ENCODE data around the gene FRAS1. TPM values are rescaled to one million over a fixed set of nuclear protein-coding genes. Genes with fewer than 3 reads are reported as not detected.

The FRAS1 gene
- total RNA-seq, 1 experiment from 2014 or later, result 13.1 TPM

GRCh38 chr4:78095081-78095480 is 38.0 kb downstream of the FRAS1 start:
- ChIA-PET POLR2A (ENCODE audit: unreplicated experiment) (no interaction called here), CTCF (no interaction called here)
- DNase-seq, result no peak

GRCh38 chr4:78099058-78099457 is 41.9 kb downstream of the FRAS1 start:
- H3K4me1 ChIP-seq (replicated peaks; ENCODE audit: insufficient read depth), result no peaks in the 10 kb centered on the region
- TF ChIP-seq EZH2 (IDR thresholded peaks at IDR 0.05; ENCODE audit: low read depth), result no peak
- no peak for TF ChIP-seq CTCF (conservative IDR thresholded peaks at IDR 0.05)
- H3K36me3 ChIP-seq (ENCODE audit: low read depth), result no peaks in the 10 kb centered on the region
- H3K9me3 ChIP-seq (ENCODE audit: insufficient read depth, low read depth), result no peaks in the 10 kb centered on the region; the same call in 1 of the 2 replicates
- no peaks in the 10 kb centered on the region for H3F3A ChIP-seq (ENCODE audit: insufficient read depth, low read depth)
- H3K9me2 ChIP-seq (ENCODE audit: insufficient read depth), result no peaks in the 10 kb centered on the region
- intact Hi-C loops (cut with micrococcal nuclease; ENCODE audit: unreplicated experiment), result no loop called here
- H2AFZ ChIP-seq, result no peak overlapping the region
- BruUV-seq (replicated peaks), result no TSS peak
- no peaks in the 10 kb centered on the region for H4K20me1 ChIP-seq (ENCODE audit: insufficient read depth)
- ChIA-PET CTCF (no interaction called here), POLR2A (ENCODE audit: unreplicated experiment) (no interaction called here)
- H3K27me3 ChIP-seq (ENCODE audit: insufficient read depth, low read depth), result no peaks in the 10 kb centered on the region
- H3K4me3 ChIP-seq, result no peak overlapping the region
- H3K4me2 ChIP-seq, result no peak overlapping the region
- no peak overlapping the region for H3K27ac ChIP-seq
- H3K79me2 ChIP-seq (ENCODE audit: low read depth), result no peaks in the 10 kb centered on the region
- no peak for DNase-seq

More at GRCh38 chr4:78095081-78095480, 38.0 kb downstream of the FRAS1 start:
- Histone ChIP-seq H3K79me2 (ENCODE audit: low read depth) (no peaks in the 10 kb centered on the region), H3K9me2 (ENCODE audit: insufficient read depth) (no peaks in the 10 kb centered on the region), H3K9me3 (ENCODE audit: insufficient read depth, low read depth) (no peaks in the 10 kb centered on the region), H3K27me3 (ENCODE audit: insufficient read depth, low read depth) (no peaks in the 10 kb centered on the region), H3F3A (ENCODE audit: insufficient read depth, low read depth) (no peaks in the 10 kb centered on the region), H3K27ac (no peak overlapping the region), H3K4me1 (replicated peaks; ENCODE audit: insufficient read depth) (no peaks in the 10 kb centered on the region), H2AFZ (no peak overlapping the region), H3K4me2 (no peak overlapping the region), H3K36me3 (ENCODE audit: low read depth) (no peaks in the 10 kb centered on the region), H4K20me1 (ENCODE audit: insufficient read depth) (no peaks in the 10 kb centered on the region), H3K4me3 (no peak overlapping the region)
- TF ChIP-seq CTCF (conservative IDR thresholded peaks at IDR 0.05), result no peak
- TF ChIP-seq EZH2 (IDR thresholded peaks at IDR 0.05; ENCODE audit: low read depth), result no peak
- BruUV-seq (replicated peaks), result no TSS peak
- intact Hi-C loops (cut with micrococcal nuclease; ENCODE audit: unreplicated experiment), result no loop called here

- Histone ChIP-seq H3K9me2 (ENCODE audit: insufficient read depth) (no peaks in the 10 kb centered on the region), H3K79me2 (ENCODE audit: low read depth) (no peaks in the 10 kb centered on the region), H3K9me3 (ENCODE audit: insufficient read depth, low read depth) (no peaks in the 10 kb centered on the region; the same call in 1 of the 2 replicates), H4K20me1 (ENCODE audit: insufficient read depth) (no peaks in the 10 kb centered on the region), H3F3A (ENCODE audit: insufficient read depth, low read depth) (no peaks in the 10 kb centered on the region), H3K27me3 (ENCODE audit: insufficient read depth, low read depth) (no peaks in the 10 kb centered on the region), H3K4me3 (no peak overlapping the region), H3K36me3 (ENCODE audit: low read depth) (no peaks in the 10 kb centered on the region), H3K27ac (no peak overlapping the region), H2AFZ (no peak overlapping the region), H3K4me1 (replicated peaks; ENCODE audit: insufficient read depth) (no peaks in the 10 kb centered on the region), H3K4me2 (no peak overlapping the region)
- BruUV-seq (replicated peaks), result no TSS peak
- intact Hi-C loops (cut with micrococcal nuclease; ENCODE audit: unreplicated experiment), result no loop called here
- POLR2A ChIA-PET (ENCODE audit: unreplicated experiment), result no interaction called here
- TF ChIP-seq CTCF (conservative IDR thresholded peaks at IDR 0.05), result no peak
- CTCF ChIA-PET, result no interaction called here
- no peak for DNase-seq
Observed at GRCh38 chr4:78100060-78100459, 42.9 kb downstream of the FRAS1 start.
